Stimulated activated CD8-positive, alpha-beta memory T cell treated with anti-CD3 and anti-CD28 coated beads, Interleukin-12 subunit alpha, Interleukin-12 subunit beta, amount 100 ng/mL, for 1 hour (primary cell): ENCODE data around the gene WWOX.

Source experiments
- DNase-seq: peaks from one replicate; pipeline ENCODE4 v3.0.0-alpha.2; 2020; ENCODE audit warnings: low read depth

Gene WWOX

DNA sequence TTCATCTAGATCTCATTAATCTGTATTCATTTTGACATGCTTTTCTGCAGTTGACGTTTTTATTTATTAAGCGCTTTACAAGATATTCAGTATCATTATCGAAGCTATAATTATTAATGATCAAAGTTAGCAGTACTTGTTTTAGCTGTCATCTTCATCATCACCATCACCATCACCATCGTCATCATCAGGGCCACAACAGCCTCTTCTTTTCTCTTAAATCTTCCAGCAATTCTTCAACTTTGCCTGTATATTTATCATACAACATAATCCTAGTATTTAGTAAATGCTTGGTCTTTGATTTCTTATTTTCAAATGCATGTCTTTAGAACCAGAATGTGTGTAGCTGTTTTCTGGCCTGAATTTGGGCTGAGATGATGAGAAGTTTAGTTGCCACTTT, 973.1 kb downstream of the WWOX start:
- DNase-seq, result no peak

DNA sequence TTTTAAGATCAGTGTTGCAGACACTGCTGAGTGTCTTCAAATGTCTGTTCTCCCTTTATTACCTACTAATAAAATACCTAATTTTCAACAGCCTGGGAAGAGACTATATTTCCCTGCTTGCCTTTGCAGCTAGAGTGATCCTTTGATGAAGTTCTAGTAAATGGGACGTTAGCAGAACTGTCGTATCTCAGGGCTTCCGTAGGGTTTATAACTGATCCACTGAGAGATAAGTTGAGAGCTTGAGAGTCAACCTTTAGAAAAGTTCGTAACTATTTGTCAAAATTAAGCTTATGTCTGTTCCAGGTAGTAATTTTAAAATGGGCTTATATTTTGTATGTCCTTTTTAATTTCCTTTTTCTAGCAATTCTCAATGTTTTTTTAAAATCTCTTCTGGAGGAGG, 974.1 kb downstream of the WWOX start:
- DNase-seq, result no peak

DNA sequence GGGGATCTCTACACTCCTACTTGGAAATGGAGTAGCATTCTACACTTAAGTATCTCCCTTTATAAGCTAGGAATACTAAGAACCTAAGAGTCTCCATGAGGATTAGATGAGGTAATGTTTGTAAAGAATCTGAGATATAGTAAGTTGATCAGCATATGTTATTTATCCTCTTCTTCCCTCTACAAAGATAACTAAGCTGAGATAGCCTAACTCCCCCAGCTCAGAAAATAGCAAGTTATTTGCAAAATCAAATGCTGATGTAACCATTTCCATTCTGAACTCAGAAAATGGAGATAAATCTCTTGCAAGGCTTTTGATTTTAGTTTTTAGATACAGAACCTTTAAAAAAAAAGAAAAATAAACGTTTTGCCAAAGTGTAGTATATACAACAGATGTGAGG, 975.1 kb downstream of the WWOX start:
- no peak for DNase-seq

DNA sequence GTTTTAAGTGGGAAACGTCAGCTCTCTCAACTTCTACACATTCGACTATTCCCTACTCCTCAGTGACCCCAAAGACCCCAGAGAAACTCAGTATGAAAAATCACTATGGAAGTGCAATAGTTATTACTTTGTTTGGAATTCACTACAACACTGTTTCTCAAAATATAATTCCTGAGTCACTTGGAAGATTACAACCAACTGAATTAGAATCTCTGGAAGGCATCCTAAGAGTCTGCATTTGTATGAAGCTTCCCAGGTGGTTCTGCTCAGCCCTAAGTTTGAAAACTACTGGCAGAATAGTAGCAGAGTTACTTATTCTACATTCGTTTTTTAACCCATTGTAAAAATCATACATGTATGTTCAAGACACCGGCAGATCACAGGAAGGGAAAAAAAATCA, 975.5 kb downstream of the WWOX start:
- DNase-seq, result no peak

DNA sequence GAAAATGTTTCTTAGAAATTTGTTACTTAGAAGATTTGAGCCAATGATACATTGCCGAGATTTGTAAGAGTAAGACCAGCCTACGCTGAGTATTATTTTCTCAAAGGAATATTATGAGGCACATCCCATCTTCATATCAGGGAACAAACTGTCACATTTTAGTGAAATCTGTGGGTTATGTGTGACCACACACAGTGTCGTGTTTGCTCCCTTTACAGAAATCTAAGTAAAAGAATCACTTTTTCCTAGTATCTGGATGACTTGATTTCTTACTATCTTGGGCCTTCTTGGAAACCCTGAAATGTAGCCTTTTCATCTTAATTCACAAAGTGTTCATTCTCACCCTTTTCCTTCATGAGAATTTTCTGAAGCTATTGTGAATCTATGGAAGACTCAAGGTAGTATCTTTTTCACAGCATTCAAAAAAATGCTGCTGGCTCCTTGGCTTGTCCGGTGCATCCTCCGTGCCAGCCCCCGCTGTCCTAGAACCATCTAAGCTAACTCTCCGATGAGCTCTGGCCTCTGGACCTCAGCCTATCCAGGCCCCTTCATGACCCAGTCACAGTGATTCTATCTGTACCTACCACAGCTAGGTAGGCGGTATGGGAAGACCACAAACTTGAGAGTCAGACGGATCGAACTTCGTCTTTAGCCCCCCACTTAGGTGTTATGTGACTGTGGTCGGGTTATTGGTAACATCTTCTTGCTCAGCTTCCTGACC, 976.8 kb downstream of the WWOX start:
- no peak for DNase-seq

DNA sequence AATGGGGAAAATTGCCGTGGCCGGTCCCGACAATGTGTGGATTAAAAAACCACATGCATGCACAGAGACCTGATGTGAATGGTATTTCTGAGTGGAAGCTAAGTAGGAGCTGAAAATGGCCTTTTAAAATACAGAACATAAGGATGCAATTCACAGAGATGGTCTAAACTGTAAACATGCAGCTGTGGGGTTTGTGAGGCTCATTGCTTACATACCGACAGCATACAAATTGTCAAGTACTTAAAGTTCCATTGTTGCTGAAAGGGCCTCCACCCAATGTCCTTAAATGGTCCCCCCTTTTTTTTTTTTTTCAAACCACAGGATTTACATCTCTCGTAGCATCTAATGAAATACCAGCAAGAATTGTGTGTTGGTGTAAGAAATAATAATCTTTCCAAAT, 977.9 kb downstream of the WWOX start:
- no peak for DNase-seq

DNA sequence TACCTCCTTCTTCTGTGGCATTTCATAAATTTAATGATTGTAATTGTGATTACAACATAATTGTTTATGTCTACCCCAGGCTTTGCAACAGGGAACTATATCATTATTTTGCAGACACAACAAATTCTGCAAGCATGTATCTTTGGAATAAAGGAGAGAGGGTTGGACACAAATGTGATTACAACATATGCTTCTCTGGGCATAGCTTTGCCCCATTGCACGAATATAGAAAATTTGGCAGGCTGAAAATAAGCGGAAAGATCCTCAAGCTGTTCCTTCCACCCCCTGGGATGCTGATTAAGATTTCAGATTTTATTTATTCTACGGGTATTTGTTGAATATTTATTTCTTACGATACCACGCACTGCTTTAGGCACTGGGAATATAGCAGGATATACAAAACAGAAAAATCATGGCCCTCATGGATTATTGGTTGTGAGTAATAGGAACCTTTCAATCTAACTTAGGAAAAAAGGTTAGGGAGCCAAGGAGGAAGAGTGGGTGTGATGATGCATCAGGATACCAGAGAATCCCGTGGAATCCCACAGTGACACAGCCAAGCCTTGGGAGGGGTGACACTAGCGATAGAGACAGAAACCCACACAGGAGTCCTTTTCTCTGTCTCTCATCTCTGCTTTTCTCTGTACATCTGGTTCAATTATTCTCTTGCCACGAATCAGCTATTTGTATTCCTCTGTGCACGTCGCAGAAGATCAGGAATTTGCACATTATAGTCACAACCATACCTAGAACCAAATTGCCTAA, 980.4 kb downstream of the WWOX start:
- DNase-seq, result no peak

DNA sequence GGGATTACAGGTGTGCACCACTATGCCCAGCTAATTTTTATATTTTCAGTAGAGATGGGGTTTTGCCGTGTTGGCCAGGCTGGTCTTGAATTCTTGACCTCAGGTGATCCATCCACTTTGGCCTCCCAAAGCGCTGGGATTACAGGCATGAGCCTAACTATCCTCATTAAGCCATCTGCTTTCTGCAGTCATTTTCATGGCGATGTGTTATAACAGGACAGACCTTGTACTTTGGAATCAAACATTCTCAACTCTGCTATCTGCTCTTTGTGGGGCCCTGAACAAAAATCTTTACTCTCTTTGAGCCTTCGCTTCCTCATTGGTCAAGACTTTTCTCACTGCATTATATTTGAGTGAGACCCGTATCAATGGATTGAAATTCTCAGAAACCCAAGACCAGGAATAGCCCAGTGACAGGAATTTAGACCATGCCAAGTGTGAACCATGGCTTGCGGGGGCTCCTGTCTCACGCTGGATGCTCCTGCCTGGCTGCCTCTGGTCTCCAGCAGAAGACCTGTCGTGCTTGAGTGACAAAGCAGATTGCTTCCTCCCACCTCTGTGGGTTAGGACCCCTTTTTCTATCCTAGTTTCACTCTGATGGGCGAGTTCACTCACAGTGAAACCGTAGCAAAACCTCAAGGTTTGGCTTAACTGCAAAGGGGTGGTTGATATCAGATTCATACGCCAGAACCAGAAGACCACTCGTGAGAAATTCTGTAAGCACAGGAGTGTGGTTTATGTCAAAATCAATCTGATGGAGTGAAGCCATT, 982.0 kb downstream of the WWOX start:
- no peak for DNase-seq

DNA sequence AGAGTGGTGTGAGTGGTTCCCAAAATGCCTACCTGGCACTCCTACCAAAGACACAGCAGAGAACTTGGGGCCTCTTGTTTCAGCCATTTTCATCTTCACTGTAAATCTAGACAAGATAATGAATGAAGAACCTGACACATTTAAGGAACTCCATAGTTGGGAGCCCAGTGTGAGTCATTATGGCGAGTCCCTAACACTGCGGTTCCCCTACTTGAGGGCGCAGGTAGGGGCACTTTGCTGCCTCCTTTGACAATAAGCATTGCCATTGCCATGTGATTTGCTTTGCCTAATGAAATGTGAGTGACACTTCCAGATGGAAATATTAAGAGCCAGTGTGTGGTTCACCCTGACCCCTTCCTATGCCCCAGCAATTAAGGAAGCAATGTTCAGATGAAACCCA, 983.5 kb downstream of the WWOX start:
- no peak for DNase-seq

DNA sequence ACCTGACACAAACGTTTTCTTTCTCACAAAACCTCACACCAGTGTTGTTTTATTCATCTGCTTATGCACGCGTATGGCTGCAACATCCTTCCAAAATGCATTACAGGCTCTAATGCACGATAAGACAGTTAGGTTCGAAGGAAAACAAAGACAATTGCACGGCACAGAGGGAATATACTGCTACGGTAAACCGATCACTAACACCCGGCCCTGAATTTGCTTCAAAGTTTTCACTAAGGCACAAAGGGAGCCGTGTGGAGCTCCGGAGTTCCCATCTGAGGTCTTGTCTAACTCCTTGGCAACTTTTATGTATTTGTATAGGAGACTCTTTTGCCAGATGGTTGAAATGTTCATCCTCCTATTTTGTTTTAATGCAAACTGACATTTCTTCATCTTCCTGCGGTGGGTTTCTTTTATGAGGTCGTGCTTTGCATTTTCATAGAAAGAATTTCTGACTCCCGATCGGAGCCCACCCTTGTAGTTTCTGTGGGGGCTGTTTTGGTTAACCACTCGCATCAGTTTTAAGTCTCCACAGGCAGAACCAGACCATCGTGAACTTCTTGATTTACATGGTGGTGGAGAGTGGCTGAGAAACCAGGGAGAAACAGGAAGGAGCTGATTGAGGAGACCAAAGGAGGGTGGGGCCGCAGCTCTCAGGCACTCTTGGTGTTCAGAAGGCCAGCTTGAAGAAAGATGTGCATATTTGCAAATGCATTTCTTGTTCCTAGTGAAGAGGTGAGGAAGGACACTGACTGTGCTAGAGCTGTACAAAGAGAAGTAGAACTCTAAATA, 984.2 kb downstream of the WWOX start:
- DNase-seq, result no peak

DNA sequence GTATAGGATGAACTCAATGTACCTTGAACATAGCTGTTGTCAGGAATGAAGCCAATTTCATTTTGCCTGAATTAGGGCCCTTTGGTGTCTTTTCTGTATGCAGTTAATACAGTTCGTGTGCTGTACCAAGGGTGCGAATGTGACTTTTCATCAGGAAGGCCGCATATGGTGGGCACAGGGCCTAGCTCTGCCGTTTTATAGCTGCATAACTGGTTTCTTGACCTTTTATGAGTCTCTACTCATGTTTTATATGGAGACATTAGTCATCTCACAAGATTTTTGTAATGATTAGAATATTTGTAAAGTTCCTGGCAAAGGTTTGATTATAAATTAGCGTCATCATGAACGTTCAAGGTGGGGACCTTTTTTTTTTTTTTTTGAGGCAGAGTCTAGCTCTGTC, 989.5 kb downstream of the WWOX start:
- DNase-seq, result no peak

DNA sequence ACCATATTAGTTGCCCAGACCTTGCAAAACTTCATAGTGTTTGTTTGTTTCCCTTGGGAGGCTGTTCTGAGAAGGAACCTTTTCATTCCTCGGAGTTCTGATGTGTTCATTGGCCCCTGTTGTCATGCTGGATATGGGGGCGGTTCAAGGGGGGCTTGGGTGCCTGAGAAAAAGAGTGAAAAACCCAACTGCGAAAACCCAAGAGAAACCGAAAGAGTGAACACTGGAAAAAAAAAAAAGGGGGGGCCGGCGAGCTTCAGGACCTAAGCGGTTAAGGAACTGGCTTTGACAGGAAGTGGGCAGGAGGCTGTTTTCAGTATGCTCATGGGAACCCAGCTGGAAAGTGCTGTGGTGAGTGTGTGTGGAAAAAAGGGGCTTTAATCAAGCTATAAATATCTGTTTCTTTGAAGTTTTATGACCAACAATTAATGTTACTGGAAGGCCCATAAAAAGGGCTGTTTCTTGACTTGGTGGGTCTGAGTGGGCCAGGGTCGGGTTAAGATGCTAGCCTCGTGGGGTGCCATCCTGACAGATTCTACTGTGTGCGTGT, 990.4 kb downstream of the WWOX start:
- DNase-seq, result peak; percentile 26

DNA sequence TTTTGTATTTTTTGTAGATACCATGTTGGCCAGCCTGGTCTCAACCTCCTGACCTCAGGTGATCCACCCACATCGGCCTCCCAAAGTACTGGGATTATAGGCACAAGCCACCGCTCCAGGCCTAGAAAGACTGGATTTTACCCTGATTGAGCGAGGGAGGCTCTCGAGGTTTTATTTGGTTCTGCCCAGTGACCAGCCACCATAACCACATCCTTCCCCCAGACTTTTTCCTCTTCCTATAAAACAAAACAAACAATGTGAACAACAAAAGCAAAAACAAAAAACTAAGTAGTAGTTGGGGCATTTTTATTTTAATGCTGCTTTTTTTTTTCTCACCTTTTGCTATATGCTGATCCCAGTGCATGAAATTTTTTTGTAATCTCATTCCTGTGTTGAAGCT, 991.5 kb downstream of the WWOX start:
- no peak for DNase-seq

DNA sequence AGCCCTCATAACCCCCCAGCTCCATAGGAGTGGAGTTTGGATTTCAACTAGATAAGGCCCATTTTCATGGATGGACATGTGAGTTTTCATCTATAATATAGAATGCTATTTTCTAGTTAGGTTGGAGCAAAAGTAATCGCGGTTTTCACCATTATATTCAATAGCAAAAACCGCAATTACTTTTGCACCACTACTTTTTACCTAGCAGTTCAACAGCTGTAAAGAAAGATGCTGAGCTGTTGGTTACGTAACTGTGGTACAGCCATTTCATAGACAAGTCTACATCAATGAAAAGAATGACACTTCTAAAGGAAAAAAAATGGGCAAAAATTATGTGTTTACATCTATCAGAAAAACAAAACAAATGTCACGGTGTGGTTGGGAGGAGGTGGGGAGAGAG, 993.4 kb downstream of the WWOX start:
- DNase-seq, result no peak

DNA sequence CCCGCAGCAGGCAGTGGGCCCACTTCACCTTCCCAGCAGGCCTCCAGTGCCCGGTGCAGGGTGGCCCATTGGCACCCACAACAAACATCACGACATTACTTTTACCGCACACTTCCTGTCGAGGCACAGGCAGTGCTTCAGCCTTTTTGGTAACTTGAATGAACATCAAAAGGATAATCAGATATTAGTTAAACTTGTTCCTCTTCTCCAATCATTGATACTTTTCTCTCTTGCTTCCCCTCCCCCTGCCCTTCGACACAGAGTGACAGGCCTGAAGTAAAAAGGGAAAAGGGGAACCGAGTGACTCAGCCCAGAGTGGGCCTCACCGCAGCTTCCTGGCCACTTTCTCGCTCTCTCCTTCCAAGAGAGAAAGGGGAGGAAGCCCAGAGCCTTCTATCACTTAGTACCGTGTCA, 994.1 kb downstream of the WWOX start:
- DNase-seq, result no peak

DNA sequence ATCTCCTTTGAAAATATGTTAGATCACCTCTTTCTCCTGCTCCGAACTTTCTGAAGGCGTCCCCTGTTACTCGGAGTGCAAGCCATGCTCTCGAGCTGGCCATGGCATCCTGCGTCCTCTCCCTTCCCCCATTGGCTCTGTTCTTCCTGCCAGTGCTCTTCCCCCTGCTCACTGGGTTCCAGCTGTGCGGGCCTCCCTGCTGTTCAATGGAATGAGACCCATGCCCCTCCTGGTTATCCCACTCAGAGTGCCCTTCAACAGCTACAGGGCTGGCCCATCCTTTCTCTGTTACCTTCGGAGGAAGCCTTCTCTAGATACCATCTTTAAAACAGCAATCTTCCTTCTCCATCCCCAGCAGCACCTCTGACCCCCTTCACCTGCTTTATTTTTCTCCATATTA, 996.8 kb downstream of the WWOX start:
- DNase-seq, result no peak

DNA sequence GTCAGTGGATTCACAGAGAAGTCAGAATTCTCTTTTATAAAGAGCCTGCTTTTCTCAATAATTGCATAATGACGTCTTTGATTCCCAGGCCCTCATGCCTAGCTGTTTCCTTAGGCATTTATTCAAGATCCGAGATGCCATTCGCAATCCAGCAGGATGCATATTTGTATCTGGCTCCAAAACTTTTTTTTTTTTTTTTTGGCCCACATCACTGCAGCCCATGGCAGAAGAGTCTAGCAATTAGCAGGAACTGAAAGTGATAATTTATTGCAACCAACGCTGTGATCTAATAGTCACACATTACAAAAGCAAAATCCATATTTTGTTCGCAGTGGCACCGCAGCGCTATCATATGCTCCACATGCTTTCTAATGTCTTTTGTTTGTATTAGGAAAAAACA, 997.7 kb downstream of the WWOX start:
- DNase-seq, result no peak

DNA sequence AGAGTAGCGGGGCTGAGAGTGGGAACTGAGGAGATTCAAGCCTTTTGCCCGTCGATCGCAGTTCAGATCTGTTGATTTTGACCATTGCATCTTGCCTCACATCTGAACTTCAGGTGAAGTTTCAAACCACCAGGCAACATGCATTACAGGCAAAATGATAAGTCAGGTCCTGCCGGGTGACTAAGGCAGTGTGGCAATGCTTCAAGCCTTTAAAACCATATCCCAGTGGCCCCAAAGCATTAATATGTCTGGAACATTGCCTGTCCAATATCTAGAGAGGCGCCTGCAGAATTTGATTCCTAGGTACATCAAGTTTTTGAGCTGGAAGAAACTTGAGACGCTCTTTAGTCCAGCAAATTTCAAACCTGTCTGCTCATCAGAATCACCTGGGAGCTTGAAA, 998.3 kb downstream of the WWOX start:
- no peak for DNase-seq

DNA sequence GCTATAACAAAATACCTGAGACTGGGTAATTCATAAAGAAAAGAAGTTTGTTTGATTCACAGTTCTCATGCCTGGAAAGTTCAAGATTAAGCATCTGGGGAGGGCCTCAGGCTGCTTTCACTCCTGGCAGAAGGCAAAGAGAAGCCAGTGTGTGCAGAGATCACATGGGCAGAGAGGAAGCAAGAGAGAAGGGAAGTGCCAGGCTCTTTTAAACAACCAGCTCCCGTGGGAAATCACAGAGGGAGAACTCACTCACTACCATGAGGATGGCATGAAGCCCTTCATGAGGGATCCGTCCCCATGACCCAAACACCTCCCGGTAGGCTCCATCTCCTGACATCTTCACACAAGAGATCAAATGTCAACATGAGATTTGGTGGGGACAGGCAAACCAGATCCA, 999.5 kb downstream of the WWOX start:
- DNase-seq, result no peak

DNA sequence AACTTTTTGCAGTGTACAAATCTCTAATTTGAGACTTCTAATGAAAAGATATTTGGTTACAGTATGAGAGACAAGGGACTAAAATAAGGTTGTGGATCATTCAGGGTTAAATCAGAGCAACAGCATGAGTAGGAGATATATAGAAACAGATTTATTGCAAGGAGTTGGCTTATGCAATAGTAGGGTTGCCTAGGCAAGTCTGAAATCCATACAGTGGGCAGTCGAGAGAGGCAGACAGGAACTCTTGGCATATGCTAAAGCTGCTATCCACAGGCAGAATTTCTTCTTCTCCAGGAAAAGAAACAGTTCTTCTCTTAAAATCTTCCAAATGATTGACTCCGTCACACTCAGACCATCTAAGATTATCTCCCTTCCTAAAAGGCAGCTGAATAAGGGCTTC, 1000.3 kb downstream of the WWOX start:
- no peak for DNase-seq

DNA sequence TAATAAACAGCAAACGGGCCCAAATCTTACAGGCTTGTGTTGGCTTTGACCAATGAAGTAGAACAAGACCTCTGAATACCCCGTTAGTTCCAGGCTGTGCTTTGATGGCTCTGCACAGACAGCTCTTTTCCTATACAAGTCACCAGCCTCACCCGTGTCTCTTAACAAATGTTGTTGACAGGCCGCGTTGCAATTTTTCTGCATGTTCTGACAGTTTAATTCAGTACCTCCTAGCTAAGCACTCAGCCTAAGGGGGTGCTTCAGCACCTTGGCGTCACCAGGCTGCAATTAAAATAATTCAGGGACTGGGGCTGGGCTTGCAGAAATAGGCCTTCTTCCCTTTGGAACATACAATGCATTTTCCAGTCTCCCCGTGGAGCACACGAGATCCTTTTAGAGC, 1001.0 kb downstream of the WWOX start:
- no peak for DNase-seq

DNA sequence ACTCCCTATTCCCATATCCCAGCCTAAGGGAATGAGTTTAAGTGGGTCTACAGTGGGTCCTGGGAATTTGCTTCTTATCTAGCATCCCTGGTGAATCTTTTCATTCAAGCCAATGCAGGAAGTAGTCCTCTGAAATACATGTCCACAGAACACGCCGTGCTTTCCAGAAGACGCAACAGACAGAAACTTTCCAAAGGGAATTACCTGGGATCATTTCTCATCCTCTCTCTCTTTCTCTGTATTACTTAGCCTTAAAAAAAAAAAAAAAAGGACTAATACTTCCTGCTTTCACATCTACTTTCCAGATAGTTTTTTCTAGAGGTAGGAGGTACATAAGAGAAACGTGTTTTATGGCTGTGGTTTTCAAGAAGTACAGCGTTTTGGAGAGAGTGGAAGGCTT, 1002.0 kb downstream of the WWOX start:
- no peak for DNase-seq
